Progenitor cell of endocrine pancreas (in vitro differentiated cells): ENCODE results near the gene CDH18. TPM values are rescaled to one million over a fixed set of nuclear protein-coding genes. Genes with fewer than 3 reads are reported as not detected.

Experiments used
- DNase-seq: peaks from one replicate; pipeline ENCODE4 v3.0.0; 2021; ENCODE audit warnings: low spot score; ENCODE audit not compliant: unreplicated experiment
- H3K27ac Mint-ChIP-seq: 2 replicates; pipeline ENCODE4 v1.8.0; 2021; ENCODE audit warnings: mild to moderate bottlenecking, moderate library complexity, mixed read lengths
- H3K27me3 Mint-ChIP-seq: 2 replicates; pipeline ENCODE4 v1.8.0; 2021; ENCODE audit warnings: mixed read lengths
- H3K36me3 Mint-ChIP-seq: 2 replicates; pipeline ENCODE4 v1.8.0; 2022; ENCODE audit warnings: mixed read lengths; ENCODE audit not compliant: insufficient read depth
- H3K4me1 Mint-ChIP-seq: 2 replicates; pipeline ENCODE4 v1.8.0; 2021; ENCODE audit warnings: low read depth, mixed read lengths
- H3K4me3 Mint-ChIP-seq: 2 replicates; pipeline ENCODE4 v1.8.0; 2021; ENCODE audit warnings: low read depth, mild to moderate bottlenecking, moderate library complexity, mixed read lengths
- H3K9me3 Mint-ChIP-seq: 2 replicates; pipeline ENCODE4 v1.8.0; 2021; ENCODE audit warnings: low read depth, mixed read lengths
- CTCF ChIP-seq: fragments of 200-600 bp; sonication (generic); IDR thresholded peaks from one replicate; pipeline ENCODE4 v1.5.0; 2021; ENCODE audit warnings: antibody characterized with exemption, mild to moderate bottlenecking; ENCODE audit not compliant: unreplicated experiment
- total RNA-seq: library from RNA; stranded (reverse); gene quantifications from 2 replicates; pipeline ENCODE4 v1.2.1, GENCODE V29; 2021

Gene CDH18
- total RNA-seq, 1 donor from 2014 or later: 1.9 TPM

GRCh38 chr5:19866090-19866450, 121.9 kb downstream of the CDH18 start:
- Mint-ChIP-seq H3K36me3 (no peaks in the 10 kb centered on the region), H3K27ac (no peak overlapping the region), H3K9me3 (no peaks in the 10 kb centered on the region), H3K4me3 (no peak overlapping the region), H3K4me1 (peaks cover 3% of the 10 kb centered on the region), H3K27me3 (peaks cover 2% of the 10 kb centered on the region)
- no peak for TF ChIP-seq CTCF
- no peak for DNase-seq

- DNase-seq: no peak
- H3K4me3 Mint-ChIP-seq: no peak overlapping the region
- no peak overlapping the region for H3K27ac Mint-ChIP-seq
- no peaks in the 10 kb centered on the region for H3K36me3 Mint-ChIP-seq
- no peaks in the 10 kb centered on the region for H3K9me3 Mint-ChIP-seq
- H3K27me3 Mint-ChIP-seq: peaks cover 2% of the 10 kb centered on the region
- peaks cover 3% of the 10 kb centered on the region for H3K4me1 Mint-ChIP-seq
- TF ChIP-seq CTCF: no peak
Measured at GRCh38 chr5:19865336-19866089, 122.5 kb downstream of the CDH18 start.

- H3K27ac Mint-ChIP-seq: no peak overlapping the region
- H3K4me3 Mint-ChIP-seq: no peak overlapping the region
- no peak for DNase-seq
- TF ChIP-seq CTCF: no peak
- H3K9me3 Mint-ChIP-seq: no peaks in the 10 kb centered on the region
- peaks cover 2% of the 10 kb centered on the region for H3K27me3 Mint-ChIP-seq
- no peaks in the 10 kb centered on the region for H3K36me3 Mint-ChIP-seq
- H3K4me1 Mint-ChIP-seq: peaks cover 3% of the 10 kb centered on the region
Measured at GRCh38 chr5:19862711-19863110, 125.3 kb downstream of the CDH18 start.

- no peak overlapping the region for H3K27ac Mint-ChIP-seq
- no peak for DNase-seq
- H3K4me1 Mint-ChIP-seq: peaks cover 3% of the 10 kb centered on the region
- no peaks in the 10 kb centered on the region for H3K36me3 Mint-ChIP-seq
- H3K27me3 Mint-ChIP-seq: no peaks in the 10 kb centered on the region
- TF ChIP-seq CTCF: no peak
- no peak overlapping the region for H3K4me3 Mint-ChIP-seq
- H3K9me3 Mint-ChIP-seq: no peaks in the 10 kb centered on the region
Measured at GRCh38 chr5:19859020-19859419, 129.0 kb downstream of the CDH18 start.

- H3K27ac Mint-ChIP-seq: no peak overlapping the region
- no peaks in the 10 kb centered on the region for H3K27me3 Mint-ChIP-seq
- no peaks in the 10 kb centered on the region for H3K4me1 Mint-ChIP-seq
- H3K4me3 Mint-ChIP-seq: no peak overlapping the region
- no peak for DNase-seq
- H3K36me3 Mint-ChIP-seq: no peaks in the 10 kb centered on the region
- H3K9me3 Mint-ChIP-seq: no peaks in the 10 kb centered on the region
- TF ChIP-seq CTCF: no peak
Measured at GRCh38 chr5:19855931-19856330, 132.1 kb downstream of the CDH18 start.
